OCI-LY7 (cell line): Measurements from ENCODE around the gene PPFIBP1. TPM values are rescaled to one million over a fixed set of nuclear protein-coding genes. Genes with fewer than 3 reads are reported as not detected.

Source experiments
- BruUV-seq: library from RNA; stranded (reverse); fragments of 400-500 nt; replicated peaks from 2 replicates; lab custom pipeline; 2021; lab: Mats Ljungman, UMichigan
- CTCF ChIA-PET: fragments of 300-600 bp; sonication (Branson Sonifier 250); formaldehyde crosslinking; loops from one replicate; lab custom pipeline; 2022; ENCODE audit warnings: antibody characterized with exemption; ENCODE audit not compliant: unreplicated experiment; lab: Charles Lee
- POLR2A ChIA-PET: fragments of 300-600 bp; sonication (Branson Sonifier 250); formaldehyde crosslinking; loops from one replicate; lab custom pipeline; 2022; ENCODE audit warnings: antibody characterized with exemption; lab: Charles Lee
- DNase-seq: peaks from one replicate; pipeline ENCODE4 v3.0.0-alpha.2; 2015; ENCODE audit warnings: low spot score
- H2AFZ ChIP-seq: fragments of 200-600 bp; sonication (generic), shearing (Covaris generic); 2 replicates; pipeline ENCODE4 v1.6.1; 2014; ENCODE audit warnings: mild to moderate bottlenecking, antibody characterized with exemption, low read length, moderate library complexity
- H3K27ac ChIP-seq: fragments of 200-600 bp; sonication (generic); 2 replicates; pipeline ENCODE4 v1.5.1; 2014; ENCODE audit warnings: mixed run types, low read depth, mild to moderate bottlenecking, moderate library complexity, low read length, inconsistent platforms; ENCODE audit not compliant: poor library complexity, severe bottlenecking
- H3K36me3 ChIP-seq: fragments of 200-600 bp; sonication (generic); 2 replicates; pipeline ENCODE4 v1.6.1; 2014; ENCODE audit warnings: mild to moderate bottlenecking, antibody characterized with exemption, low read length, moderate library complexity, mixed read lengths; ENCODE audit not compliant: insufficient read depth
- H3K4me1 ChIP-seq: fragments of 200-600 bp; sonication (generic); 2 replicates; pipeline ENCODE4 v1.5.1; 2014; ENCODE audit warnings: mild to moderate bottlenecking, low read length; ENCODE audit not compliant: insufficient read depth, poor library complexity, severe bottlenecking
- H3K4me2 ChIP-seq: fragments of 200-600 bp; sonication (generic); 2 replicates; pipeline ENCODE4 v1.6.1; 2014; ENCODE audit warnings: mild to moderate bottlenecking, low read length
- H3K4me3 ChIP-seq: fragments of 200-600 bp; sonication (generic); 2 replicates; pipeline ENCODE4 v1.5.1; 2014; ENCODE audit warnings: mild to moderate bottlenecking, low read depth, low read length; ENCODE audit not compliant: poor library complexity, severe bottlenecking
- H3K79me2 ChIP-seq: fragments of 200-600 bp; sonication (generic); 2 replicates; pipeline ENCODE4 v1.6.1; 2016; ENCODE audit warnings: low read depth, mild to moderate bottlenecking, low read length, moderate library complexity, mixed read lengths; ENCODE audit not compliant: insufficient read depth
- H3K9me2 ChIP-seq: fragments of 200-600 bp; sonication (generic); 2 replicates; pipeline ENCODE4 v1.6.1; 2016; ENCODE audit warnings: mild to moderate bottlenecking, low read length, mixed read lengths; ENCODE audit not compliant: insufficient read depth
- H3K9me3 ChIP-seq: fragments of 200-600 bp; sonication (generic); 2 replicates; pipeline ENCODE4 v1.6.1; 2014; ENCODE audit warnings: mild to moderate bottlenecking, mixed run types, low read length, mixed read lengths
- H4K20me1 ChIP-seq: fragments of 200-600 bp; sonication (generic); 2 replicates; pipeline ENCODE4 v1.6.1; 2014; ENCODE audit warnings: mild to moderate bottlenecking, antibody characterized with exemption, low read length, moderate library complexity, mixed read lengths; ENCODE audit not compliant: insufficient read depth
- EZH2phosphoT487 ChIP-seq: fragments of 200-600 bp; sonication (generic); IDR thresholded peaks from 2 replicates; pipeline ENCODE4 v1.6.1; 2018; ENCODE audit warnings: low read depth, borderline replicate concordance, mild to moderate bottlenecking, mixed run types, antibody characterized with exemption, low read length, moderate library complexity, mixed read lengths
- intact Hi-C: fragments of 100-400 bp; cut with micrococcal nuclease; formaldehyde crosslinking; loops from one replicate; pipeline ENCODE4 v1.10.0; 2022; ENCODE audit not compliant: unreplicated experiment
- total RNA-seq, 2 experiments: library from RNA; depleted of rRNA in 1 of 2; stranded (reverse); fragments of >200 nt in 1 of 2; shearing (Covaris generic) in 1 of 2; gene quantifications; 2 replicates each; pipeline ENCODE4 v1.2.3, GENCODE V29; 2014 to 2022
- TF ChIP-seq, protein P1 (sequence below): fragments of 200-600 bp; sonication (generic); conservative IDR thresholded peaks from 2 replicates; pipeline ENCODE4 v1.5.1; 2014; ENCODE audit warnings: mild to moderate bottlenecking, antibody characterized with exemption, low read length, moderate library complexity, mixed read lengths

Gene PPFIBP1
- total RNA-seq, 2 experiments from 2014 or later = 7.3 to 14.6 TPM

DNA sequence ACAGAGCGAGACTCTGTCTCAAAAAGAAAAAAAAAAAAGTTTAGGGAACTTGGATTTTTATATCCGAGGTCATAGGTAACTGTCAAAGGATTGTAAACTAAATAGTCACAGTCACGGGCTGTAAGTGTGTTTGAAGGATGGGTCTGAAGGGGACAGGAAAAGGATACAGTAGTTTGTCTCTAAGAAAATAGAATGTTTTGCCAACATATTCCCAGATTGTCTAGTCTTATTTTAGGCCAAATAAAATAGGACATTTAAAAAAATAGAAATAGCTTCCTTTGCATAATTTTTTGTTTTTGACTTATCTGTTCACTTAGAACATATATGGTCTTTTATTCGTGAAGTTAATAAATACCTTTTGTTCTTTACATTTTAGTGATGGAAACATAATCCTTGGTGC lies 148.0 kb downstream of the PPFIBP1 start:
- Histone ChIP-seq H3K27ac (no peak overlapping the region), H3K9me3 (no peaks in the 10 kb centered on the region), H3K9me2 (no peaks in the 10 kb centered on the region), H2AFZ (no peak overlapping the region), H3K79me2 (no peaks in the 10 kb centered on the region), H4K20me1 (no peaks in the 10 kb centered on the region), H3K4me3 (no peak overlapping the region), H3K36me3 (no peaks in the 10 kb centered on the region; the same call in 1 of the 2 replicates), H3K4me1 (no peaks in the 10 kb centered on the region), H3K4me2 (no peak overlapping the region)
- ChIA-PET CTCF (no interaction called here), POLR2A (interaction anchor here (2.2 kb wide), 1 partner anchor 11 kb away, joined by 6 read pairs; no protein-coding TSS in a partner anchor)
- TF ChIP-seq, protein P1, sequence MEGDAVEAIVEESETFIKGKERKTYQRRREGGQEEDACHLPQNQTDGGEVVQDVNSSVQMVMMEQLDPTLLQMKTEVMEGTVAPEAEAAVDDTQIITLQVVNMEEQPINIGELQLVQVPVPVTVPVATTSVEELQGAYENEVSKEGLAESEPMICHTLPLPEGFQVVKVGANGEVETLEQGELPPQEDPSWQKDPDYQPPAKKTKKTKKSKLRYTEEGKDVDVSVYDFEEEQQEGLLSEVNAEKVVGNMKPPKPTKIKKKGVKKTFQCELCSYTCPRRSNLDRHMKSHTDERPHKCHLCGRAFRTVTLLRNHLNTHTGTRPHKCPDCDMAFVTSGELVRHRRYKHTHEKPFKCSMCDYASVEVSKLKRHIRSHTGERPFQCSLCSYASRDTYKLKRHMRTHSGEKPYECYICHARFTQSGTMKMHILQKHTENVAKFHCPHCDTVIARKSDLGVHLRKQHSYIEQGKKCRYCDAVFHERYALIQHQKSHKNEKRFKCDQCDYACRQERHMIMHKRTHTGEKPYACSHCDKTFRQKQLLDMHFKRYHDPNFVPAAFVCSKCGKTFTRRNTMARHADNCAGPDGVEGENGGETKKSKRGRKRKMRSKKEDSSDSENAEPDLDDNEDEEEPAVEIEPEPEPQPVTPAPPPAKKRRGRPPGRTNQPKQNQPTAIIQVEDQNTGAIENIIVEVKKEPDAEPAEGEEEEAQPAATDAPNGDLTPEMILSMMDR = no peak
- TF ChIP-seq EZH2phosphoT487 = no peak
- BruUV-seq = no TSS peak
- intact Hi-C loops = no loop called here
- no peak for DNase-seq

GRCh38 chr12:27672643-27673042 lies 148.6 kb downstream of the PPFIBP1 start:
- CTCF ChIA-PET = no interaction called here
- no TSS peak for BruUV-seq
- H4K20me1 ChIP-seq = no peaks in the 10 kb centered on the region

GRCh38 chr12:27673101-27673718 lies 149.2 kb downstream of the PPFIBP1 start:
- Histone ChIP-seq H3K36me3 (no peaks in the 10 kb centered on the region), H3K4me1 (no peaks in the 10 kb centered on the region), H3K9me3 (no peaks in the 10 kb centered on the region), H3K4me2 (no peak overlapping the region), H3K27ac (no peak overlapping the region), H3K79me2 (no peaks in the 10 kb centered on the region), H3K9me2 (no peaks in the 10 kb centered on the region), H2AFZ (no peak overlapping the region), H3K4me3 (no peak overlapping the region), H4K20me1 (no peaks in the 10 kb centered on the region)
- intact Hi-C loops = no loop called here
- ChIA-PET POLR2A (interaction anchor here (0.9 to 2.2 kb wide), 2 partner anchors 12 to 123 kb away, joined by 3 to 6 read pairs; no protein-coding TSS in a partner anchor), CTCF (no interaction called here)
- no peak for DNase-seq
- TF ChIP-seq EZH2phosphoT487 = no peak
- TF ChIP-seq, protein P1 = no peak
- BruUV-seq = no TSS peak

More at GRCh38 chr12:27672643-27673042, 148.6 kb downstream of the PPFIBP1 start:
- no peak for TF ChIP-seq EZH2phosphoT487
- no peaks in the 10 kb centered on the region for H3K4me1 ChIP-seq
- H3K79me2 ChIP-seq = no peaks in the 10 kb centered on the region
- H3K9me3 ChIP-seq = no peaks in the 10 kb centered on the region
- POLR2A ChIA-PET = interaction anchor here (2.2 kb wide), 1 partner anchor 11 kb away, joined by 6 read pairs; no protein-coding TSS in a partner anchor
- H3K4me3 ChIP-seq = no peak overlapping the region
- intact Hi-C loops = no loop called here
- H3K9me2 ChIP-seq = no peaks in the 10 kb centered on the region
- no peak overlapping the region for H3K27ac ChIP-seq
- no peak for DNase-seq
- no peaks in the 10 kb centered on the region; the same call in 1 of the 2 replicates for H3K36me3 ChIP-seq
- H3K4me2 ChIP-seq = no peak overlapping the region
- no peak overlapping the region for H2AFZ ChIP-seq
